Measurements from ENCODE around the gene GIMAP8.

DNA sequence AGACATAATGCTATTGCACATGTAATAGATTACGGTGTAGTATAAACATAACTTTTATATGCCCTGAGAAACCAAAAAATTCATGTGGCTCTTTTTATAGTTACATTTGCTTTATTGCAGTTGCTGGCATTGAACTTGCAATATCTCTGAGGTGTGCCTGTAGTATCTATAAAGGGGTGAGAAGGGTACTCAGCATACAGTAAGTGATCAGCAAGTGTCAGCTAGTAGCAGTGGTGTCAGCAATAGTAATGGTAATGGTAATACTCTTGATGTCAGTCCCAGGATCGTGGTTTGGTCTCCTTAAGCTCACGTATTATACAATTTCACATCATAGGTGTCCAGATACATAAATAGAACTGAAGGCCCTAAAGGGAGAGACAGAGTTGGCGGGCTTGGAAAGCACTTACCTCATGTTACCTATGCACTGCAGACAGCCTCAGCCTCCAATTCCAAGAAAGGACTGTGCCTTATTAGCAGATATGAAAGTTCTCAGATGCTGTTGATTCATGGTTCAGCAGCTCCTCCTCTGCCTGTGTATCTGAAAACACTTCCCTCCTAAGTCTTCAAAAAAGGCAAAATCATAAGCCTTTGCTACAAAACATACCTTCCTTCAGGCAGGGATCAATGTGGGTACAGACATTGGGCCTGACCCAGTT, 57.6 kb downstream of the GIMAP8 start:
- TF ChIP-seq CTCF (IDR thresholded peaks at IDR 0.05) (no peak), POLR2A (IDR thresholded peaks at IDR 0.05) (no peak)
